MG63 (cell line): Measurements from ENCODE around the gene LHX3. TPM values are rescaled to one million over a fixed set of nuclear protein-coding genes. Genes with fewer than 3 reads are reported as not detected.

ENCODE experiments used
- DNase-seq: peaks from one replicate; pipeline ENCODE4 v3.0.0-alpha.2; 2020
- H3K27me3 ChIP-seq: fragments of 250-450 bp; sonication (Bioruptor Pico); 2 replicates; pipeline ENCODE4 v1.5.1; 2020; ENCODE audit warnings: mild to moderate bottlenecking, moderate library complexity
- H3K36me3 ChIP-seq: fragments of 250-450 bp; sonication (Bioruptor Pico); 2 replicates; pipeline ENCODE4 v1.5.1; 2020; ENCODE audit warnings: mild to moderate bottlenecking, moderate library complexity
- H3K4me3 ChIP-seq: fragments of 250-450 bp; sonication (Bioruptor Pico); 2 replicates; pipeline ENCODE4 v1.5.1; 2020; ENCODE audit warnings: mild to moderate bottlenecking, moderate library complexity
- H3K9me3 ChIP-seq: fragments of 250-450 bp; sonication (Bioruptor Pico); 2 replicates; pipeline ENCODE4 v1.5.1; 2020; ENCODE audit warnings: mild to moderate bottlenecking, moderate library complexity
- total RNA-seq: library from RNA; depleted of rRNA; stranded (reverse); fragments of >200 nt; shearing (Covaris generic); gene quantifications from 2 replicates; pipeline ENCODE4 v1.2.3, GENCODE V29; 2014; ENCODE audit warnings: low replicate concordance

Gene LHX3
- total RNA-seq, 1 experiment from 2014 or later: not detected

DNA sequence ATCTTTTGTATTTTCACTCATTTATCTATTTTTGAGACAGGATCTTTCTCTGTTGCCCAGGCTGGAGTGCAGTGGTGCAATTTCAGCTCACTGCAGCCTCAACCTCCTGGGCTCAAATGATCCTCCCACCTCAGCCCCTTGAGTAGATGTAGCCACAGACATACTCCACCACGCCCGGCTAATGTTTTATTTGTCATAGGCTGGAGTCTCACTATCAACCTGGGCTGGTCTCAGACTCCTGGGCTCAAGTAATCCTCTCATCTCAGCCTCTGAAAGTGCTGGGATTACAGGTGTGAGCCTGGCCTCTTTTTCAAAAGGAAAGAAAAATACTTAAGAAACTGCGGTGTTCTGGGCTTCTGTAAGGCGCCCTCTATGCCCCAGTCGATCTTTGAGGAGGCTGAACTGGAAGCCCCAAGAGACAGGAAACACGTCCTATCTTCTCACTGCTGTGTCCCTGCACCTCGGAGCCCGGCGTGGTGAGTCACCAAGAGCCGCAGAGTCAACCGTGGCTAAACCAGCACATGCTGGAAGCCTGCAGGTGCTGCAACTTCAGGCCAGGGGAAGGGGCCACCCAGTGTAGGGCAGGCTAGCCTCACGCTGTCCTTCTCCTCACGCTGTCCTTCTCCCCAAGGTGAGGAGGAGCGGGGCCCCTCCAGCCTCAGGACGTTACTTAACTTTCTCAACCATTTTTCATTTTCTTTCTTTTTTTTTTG, 15.2 kb upstream of the LHX3 start:
- Histone ChIP-seq H3K36me3 (peaks cover 16% of the 10 kb centered on the region), H3K4me3 (no peak overlapping the region), H3K9me3 (no peaks in the 10 kb centered on the region), H3K27me3 (no peaks in the 10 kb centered on the region)
- no peak for DNase-seq

DNA sequence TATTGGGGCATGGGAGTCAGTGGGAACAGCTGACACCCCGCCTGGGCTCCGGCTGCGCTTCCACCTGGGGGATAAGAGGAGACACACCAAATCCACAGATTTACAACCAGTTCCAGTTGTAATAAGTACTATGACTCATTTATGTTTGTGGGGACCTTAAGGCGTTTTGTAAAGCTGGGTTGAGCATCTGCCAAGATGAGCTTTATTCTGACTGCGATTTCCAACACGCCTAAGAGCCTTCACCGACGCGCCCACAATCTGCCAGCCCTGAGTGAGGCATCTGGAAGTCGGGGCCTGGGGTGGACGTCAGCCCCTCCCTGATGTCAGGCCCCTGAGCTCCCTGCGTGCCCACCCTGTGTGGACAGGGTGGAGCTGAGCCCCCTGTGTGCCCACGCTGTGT, 14.3 kb upstream of the LHX3 start:
- peaks cover 20% of the 10 kb centered on the region for H3K36me3 ChIP-seq
- no peaks in the 10 kb centered on the region for H3K9me3 ChIP-seq
- H3K4me3 ChIP-seq: no peak overlapping the region
- DNase-seq: no peak
- no peaks in the 10 kb centered on the region for H3K27me3 ChIP-seq

DNA sequence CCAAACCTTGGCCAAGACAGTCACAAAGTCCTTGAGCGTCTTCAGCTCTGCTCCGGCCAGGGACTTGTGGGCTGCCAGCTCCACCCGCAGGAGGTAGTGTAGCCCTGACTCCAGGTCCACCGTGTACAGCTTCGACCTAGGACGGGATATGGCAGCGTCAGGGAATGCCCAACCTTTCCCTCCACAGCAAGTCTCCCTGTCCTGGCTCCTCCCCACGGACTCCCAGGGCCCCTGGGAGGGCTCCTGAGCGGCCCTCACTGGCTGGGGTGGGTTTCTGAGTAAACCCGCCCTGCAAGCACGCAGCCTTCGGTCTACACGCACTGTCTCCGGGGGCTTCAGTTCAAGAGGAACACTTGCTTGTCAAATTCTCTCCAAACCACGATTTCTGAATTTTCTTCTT, 13.7 kb upstream of the LHX3 start:
- Histone ChIP-seq H3K9me3 (no peaks in the 10 kb centered on the region), H3K27me3 (no peaks in the 10 kb centered on the region), H3K36me3 (peaks cover 24% of the 10 kb centered on the region), H3K4me3 (no peak overlapping the region)
- DNase-seq: no peak

DNA sequence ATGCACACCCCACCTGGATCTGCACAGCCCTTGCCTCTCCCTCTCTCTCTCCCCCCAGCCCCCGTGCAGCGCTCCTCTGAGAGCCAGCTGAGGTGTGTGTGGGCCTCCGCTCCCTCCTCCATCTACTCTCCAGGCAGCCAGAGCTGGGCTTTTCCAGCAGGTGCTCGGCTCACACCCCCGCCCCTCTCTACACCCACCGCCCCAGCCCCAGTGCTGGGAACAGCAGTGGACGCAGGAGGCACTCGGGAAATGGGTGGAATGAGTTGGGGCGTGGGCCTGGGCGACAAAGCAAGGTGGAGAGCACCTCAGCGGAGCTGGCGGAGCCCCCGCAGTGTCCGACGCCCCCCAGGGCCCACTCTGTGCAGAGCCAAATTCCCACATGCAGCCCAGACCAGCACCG, 13.3 kb upstream of the LHX3 start:
- H3K27me3 ChIP-seq: no peaks in the 10 kb centered on the region
- H3K36me3 ChIP-seq: peaks cover 22% of the 10 kb centered on the region
- H3K9me3 ChIP-seq: no peaks in the 10 kb centered on the region
- DNase-seq: no peak
- no peak overlapping the region for H3K4me3 ChIP-seq

DNA sequence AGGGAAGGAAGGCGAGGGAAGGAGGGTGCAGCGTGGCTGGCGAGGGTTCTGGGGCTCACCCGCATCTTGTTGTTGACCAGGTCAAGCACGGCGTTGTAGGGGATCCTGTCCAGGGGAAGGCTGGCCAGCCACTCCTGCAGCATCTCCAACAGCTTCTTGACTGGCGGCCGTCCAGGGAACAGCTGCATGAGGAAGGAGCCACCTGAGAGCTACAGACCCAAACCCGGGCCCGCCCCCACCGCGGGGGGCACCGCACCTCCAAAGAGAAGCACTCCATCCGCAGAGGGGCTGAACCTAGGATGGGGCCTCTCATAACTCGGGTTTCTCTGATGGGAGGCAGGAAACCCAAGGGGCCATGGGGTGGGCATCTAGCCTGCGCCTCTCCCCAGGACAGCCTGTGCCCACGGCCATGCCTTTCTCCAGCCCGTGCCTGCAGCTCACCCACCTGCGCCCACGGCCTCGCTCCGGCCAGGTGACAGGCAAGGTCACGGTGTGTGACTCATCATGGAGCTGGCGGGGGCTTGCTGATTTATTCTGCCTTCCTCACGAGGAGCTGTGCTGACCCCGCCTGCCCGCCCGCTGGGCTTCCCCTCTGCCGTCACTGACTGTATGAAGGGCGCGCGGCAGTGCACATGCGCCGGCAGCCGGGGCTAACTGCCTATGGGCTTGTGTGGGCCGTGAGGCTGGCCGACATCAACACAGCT, 11.8 kb upstream of the LHX3 start:
- no peaks in the 10 kb centered on the region for H3K27me3 ChIP-seq
- no peak overlapping the region for H3K4me3 ChIP-seq
- peaks cover 22% of the 10 kb centered on the region for H3K36me3 ChIP-seq
- H3K9me3 ChIP-seq: no peaks in the 10 kb centered on the region
- no peak for DNase-seq

DNA sequence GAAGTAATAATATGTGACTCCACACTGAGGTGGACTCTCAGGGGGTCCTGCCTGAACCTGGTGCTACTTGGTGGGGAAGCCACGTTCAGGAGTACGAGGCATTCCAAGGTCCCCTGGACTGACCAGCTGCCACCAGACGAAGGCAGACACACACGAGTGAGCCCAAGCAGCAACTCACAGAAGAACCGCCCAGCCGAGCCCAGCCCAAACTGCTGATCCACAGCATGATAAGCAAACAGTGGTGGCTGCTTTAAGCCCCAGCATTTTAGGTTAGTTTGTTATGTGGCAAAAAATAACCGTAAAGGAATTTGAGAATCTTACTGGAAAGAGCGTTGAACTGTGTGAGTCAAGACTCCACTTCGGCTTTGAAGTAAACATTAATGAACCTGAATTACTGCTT, 8.8 kb upstream of the LHX3 start:
- H3K36me3 ChIP-seq: peaks cover 21% of the 10 kb centered on the region
- DNase-seq: no peak
- H3K27me3 ChIP-seq: no peaks in the 10 kb centered on the region
- no peak overlapping the region for H3K4me3 ChIP-seq
- H3K9me3 ChIP-seq: no peaks in the 10 kb centered on the region

DNA sequence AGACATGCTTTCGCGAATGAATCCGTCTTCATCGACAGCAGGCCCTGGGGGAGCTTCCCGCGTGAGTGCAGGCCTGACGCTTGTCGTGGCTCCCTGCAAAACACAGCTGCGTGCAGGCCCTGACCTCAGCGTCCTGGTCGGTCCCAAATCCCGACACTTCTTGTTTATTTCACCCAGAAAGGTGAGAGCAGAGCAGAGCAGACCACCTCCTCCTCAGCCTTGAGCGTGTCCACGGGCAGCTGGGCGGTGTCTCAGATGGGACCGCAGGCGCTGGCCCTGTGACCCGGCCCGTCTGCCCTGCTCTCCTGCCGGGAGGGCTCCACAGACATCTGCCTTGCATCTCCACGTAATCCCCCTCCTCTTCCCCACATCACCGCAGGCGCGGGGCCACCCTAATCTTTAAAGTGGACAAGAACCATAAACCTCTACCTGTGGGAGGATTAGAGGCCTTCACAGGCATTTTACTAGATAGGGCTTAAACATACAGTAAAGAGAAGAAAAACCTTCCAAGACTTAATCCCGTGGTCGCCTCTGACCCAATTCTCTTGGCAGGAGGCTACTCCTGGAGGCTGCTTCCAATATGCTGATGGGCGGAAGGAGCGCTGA, 7.5 kb upstream of the LHX3 start:
- no peaks in the 10 kb centered on the region for H3K27me3 ChIP-seq
- peaks cover 19% of the 10 kb centered on the region; the same call in 1 of the 2 replicates for H3K36me3 ChIP-seq
- H3K9me3 ChIP-seq: no peaks in the 10 kb centered on the region
- no peak overlapping the region for H3K4me3 ChIP-seq
- DNase-seq: no peak

DNA sequence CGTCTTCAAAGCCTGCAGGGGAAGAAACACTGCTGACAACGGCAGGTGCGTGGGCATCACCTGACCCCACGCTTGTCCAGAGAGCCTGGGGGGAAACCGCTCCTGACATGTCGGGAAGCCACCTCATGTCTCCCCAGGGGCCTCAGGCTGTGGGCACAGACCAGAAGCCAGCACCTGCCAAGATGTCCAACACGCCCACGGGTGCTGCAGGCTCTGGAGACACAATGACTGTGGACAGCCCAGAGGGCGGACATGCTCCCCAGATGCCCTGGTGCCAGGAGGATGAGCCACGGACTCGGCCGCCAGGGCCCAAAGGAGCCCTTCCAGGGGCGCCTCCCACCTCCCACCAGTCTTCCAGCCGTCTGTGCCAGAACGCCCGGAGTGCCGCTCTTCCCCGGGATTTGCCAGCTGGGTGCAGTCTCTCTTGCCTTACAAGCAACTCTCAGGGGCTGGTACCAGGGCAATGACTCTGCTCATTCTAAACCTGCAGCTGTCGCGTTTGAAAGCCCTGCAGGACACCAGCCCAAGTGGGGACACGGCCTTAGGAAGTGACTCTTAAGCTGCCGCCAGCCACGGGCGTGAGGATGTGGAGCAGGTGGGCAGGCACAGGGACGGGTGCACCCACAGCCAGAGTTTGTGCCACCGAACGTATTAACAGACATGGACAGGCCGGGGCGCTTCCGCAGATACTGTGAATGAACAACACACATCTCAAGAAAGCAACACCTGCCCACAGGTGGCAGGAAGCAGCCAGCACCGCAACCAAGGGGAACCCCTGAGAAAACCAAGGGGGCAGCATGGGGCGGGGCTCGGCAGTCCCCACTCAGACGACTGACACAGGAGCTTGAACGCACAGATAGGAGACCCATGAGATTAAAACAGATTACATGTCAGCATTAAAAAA, 6.8 kb upstream of the LHX3 start:
- no peak for DNase-seq
- no peak overlapping the region for H3K4me3 ChIP-seq
- H3K36me3 ChIP-seq: peaks cover 19% of the 10 kb centered on the region; the same call in 1 of the 2 replicates
- H3K27me3 ChIP-seq: no peaks in the 10 kb centered on the region
- no peaks in the 10 kb centered on the region for H3K9me3 ChIP-seq

DNA sequence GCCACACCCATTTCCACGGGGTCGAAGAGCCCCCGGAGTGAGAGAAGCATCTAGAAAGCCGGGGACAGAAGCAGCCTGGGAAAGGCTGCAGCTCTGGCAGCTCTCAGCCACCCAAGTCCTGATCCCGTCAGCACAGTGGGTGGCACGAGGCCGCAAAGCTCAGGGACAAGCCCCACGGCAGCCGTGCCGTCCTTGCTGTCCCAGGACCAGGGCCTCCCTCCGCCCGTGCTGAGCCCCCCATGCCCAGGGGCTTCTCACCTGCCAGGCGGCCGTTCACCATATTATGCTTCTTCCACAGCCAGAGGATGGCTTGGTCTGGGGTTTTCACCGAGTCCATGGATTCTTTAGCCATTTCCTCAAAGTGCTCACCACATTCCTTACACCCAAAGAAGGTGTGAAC, 6.1 kb upstream of the LHX3 start:
- Histone ChIP-seq H3K4me3 (no peak overlapping the region), H3K9me3 (no peaks in the 10 kb centered on the region), H3K36me3 (peaks cover 16% of the 10 kb centered on the region; the same call in 1 of the 2 replicates), H3K27me3 (no peaks in the 10 kb centered on the region)
- DNase-seq: no peak

DNA sequence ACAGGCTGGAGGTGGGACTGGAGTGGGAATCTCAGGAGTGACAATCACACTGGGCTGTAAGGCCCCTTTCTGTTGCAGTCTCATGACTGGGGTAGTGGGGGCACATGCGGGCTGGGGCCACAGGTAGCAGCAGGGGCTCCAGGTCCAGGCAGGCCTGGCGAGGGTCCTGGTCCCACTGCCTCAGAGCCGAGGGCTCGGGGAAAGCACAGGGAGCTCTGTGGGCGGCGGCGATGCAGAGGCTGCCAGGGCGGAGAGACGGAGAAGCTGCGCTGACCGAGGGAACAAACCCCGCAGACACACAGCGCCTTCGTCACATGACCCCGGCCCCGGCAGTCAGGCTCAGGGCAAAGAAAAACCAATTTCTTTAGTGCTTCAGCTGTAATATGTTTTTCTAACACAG, 5.3 kb upstream of the LHX3 start:
- Histone ChIP-seq H3K4me3 (no peak overlapping the region), H3K9me3 (no peaks in the 10 kb centered on the region), H3K36me3 (peaks cover 16% of the 10 kb centered on the region; the same call in 1 of the 2 replicates), H3K27me3 (no peaks in the 10 kb centered on the region)
- no peak for DNase-seq

DNA sequence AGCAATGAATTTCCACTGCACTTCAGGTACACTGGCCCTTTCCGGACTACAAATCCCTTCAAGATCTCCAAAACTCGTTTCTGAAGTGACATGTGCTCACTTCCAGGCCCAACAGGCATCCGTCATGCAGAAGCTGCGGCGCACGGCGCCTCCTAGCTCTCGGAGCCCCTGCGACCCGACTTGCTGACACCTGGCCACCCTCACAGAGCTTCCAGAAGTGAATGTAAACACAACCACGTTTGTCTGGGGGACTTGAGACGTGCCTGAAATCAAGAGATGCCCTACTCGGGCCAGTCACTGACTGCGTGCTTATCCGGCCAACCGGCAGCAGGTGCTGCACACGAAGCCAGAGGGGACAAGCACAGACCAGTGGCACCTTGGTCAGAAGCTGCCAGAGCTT, 4.9 kb upstream of the LHX3 start:
- Histone ChIP-seq H3K9me3 (no peaks in the 10 kb centered on the region), H3K36me3 (peaks cover 11% of the 10 kb centered on the region; the same call in 1 of the 2 replicates), H3K4me3 (no peak overlapping the region), H3K27me3 (no peaks in the 10 kb centered on the region)
- DNase-seq: no peak

DNA sequence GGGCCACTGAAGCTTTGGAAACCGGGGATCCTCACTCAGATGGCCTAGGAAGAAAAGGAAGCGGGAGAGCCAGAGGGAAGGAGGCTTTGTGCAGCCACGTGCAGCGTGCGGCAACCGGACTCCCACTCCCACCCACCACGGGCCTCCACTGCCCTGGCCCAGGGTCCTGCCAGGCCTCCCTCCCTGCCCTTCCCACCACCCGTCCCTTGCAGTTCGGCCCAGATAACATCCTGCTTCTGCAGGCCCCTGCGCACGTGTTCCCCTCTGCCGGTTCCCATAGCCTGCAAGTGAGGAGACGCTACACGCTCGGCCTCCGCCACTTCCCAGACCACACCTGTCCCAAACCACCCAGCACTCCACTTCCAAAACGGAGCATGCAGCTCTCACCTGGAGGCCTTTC, 4.3 kb upstream of the LHX3 start:
- Histone ChIP-seq H3K27me3 (no peaks in the 10 kb centered on the region), H3K36me3 (peaks cover 6% of the 10 kb centered on the region; the same call in 1 of the 2 replicates), H3K4me3 (no peak overlapping the region), H3K9me3 (no peaks in the 10 kb centered on the region)
- no peak for DNase-seq

DNA sequence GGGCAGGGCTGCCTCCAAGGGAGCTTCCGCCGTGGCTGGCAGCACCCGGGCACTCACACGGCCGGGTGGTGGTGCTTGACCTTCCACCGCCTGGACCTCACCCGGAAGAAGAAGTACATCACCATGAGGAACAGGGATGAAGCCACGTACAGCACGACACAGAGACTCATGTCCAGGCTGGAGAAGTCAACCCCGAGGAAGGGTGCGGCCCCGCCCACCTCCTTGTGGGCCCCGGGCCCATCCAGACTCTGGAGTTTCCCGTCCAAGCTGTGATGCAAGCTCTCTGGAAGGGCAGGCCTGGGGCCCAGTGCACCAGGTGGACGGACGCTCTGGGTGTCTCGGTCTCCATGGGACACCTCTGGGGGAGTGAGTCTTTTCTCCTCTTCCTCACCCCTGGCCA, 3.7 kb upstream of the LHX3 start:
- H3K9me3 ChIP-seq: no peaks in the 10 kb centered on the region
- peaks cover 2% of the 10 kb centered on the region; the same call in 1 of the 2 replicates for H3K36me3 ChIP-seq
- no peak overlapping the region for H3K4me3 ChIP-seq
- DNase-seq: no peak
- peaks cover 3% of the 10 kb centered on the region; the same call in 1 of the 2 replicates for H3K27me3 ChIP-seq

DNA sequence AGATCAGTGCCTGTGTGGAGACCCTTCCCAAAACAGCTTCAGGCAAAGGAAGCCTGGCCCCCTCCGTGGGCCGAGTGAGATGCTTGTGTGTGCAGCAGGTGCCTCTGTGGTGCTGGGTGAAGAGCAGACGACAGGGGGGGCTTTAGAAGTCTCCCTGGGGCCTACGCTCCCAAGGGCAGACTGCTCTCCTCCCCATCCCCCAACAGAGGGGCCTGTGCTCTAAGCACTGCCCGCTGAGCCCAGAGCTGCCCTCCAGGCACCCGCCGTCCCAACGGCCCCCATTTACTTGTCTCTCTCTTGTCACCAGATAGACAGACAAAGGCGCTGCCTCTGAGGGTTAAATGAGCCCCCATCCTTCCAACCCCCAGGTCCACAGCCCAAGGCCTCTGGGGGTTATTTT, 2.7 kb upstream of the LHX3 start:
- no peak overlapping the region for H3K4me3 ChIP-seq
- no peak for DNase-seq
- H3K9me3 ChIP-seq: no peaks in the 10 kb centered on the region
- H3K27me3 ChIP-seq: peaks cover 12% of the 10 kb centered on the region
- H3K36me3 ChIP-seq: peaks cover 2% of the 10 kb centered on the region; the same call in 1 of the 2 replicates

DNA sequence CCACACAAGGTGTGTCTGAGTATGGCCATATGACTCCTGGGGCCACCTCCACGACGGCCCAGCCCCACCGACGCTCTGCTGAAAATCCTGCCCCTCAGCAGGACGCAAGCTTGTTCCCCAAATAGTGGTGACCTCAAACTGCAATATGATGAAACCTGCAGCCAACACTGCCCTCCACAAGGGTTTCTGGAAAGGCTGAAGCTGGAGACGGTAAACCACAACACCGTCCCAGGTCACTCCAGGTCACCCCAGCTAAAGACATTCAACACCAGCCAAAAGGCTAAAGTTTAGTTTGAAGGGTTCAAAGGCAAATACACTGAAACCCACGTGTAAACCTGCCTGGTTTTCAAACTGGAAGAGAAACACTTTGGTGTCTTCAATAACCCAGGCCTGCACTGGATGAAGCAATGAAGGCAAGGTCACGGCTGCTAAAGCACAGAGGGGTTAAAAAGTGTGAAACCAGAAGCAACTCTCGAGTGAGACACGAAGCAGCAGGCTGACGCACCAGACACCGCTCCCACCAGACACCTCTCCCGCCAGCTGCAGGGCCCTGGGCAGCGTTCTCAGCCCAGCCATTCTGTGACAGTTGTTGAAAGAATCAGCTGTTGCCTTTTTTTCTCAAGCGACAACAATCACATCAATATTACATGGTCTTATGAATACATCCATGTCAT, 1.8 kb upstream of the LHX3 start:
- H3K36me3 ChIP-seq: peaks cover 2% of the 10 kb centered on the region; the same call in 1 of the 2 replicates
- no peaks in the 10 kb centered on the region for H3K9me3 ChIP-seq
- no peak overlapping the region for H3K4me3 ChIP-seq
- peaks cover 21% of the 10 kb centered on the region for H3K27me3 ChIP-seq
- DNase-seq: no peak

DNA sequence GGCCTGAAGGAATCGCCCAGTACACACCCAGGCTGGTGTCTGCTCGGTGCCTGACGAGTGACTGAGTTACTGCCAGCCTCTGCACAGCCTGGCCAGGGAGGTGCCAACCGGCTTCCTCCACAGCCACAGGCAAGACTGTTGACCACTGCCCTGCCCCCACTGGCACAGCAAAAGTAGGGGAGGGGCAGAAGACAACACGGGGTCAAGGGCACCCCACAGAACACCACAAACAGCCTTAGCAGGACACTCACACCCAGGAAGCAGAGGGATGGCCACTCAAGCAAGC, 722 bp upstream of the LHX3 start:
- peaks cover 32% of the 10 kb centered on the region for H3K27me3 ChIP-seq
- no peaks in the 10 kb centered on the region for H3K9me3 ChIP-seq
- H3K4me3 ChIP-seq: no peak overlapping the region
- H3K36me3 ChIP-seq: peaks cover 2% of the 10 kb centered on the region; the same call in 1 of the 2 replicates
- no peak for DNase-seq
